Measurements from ENCODE around the gene ADGRG1.

- TF ChIP-seq, protein P1, sequence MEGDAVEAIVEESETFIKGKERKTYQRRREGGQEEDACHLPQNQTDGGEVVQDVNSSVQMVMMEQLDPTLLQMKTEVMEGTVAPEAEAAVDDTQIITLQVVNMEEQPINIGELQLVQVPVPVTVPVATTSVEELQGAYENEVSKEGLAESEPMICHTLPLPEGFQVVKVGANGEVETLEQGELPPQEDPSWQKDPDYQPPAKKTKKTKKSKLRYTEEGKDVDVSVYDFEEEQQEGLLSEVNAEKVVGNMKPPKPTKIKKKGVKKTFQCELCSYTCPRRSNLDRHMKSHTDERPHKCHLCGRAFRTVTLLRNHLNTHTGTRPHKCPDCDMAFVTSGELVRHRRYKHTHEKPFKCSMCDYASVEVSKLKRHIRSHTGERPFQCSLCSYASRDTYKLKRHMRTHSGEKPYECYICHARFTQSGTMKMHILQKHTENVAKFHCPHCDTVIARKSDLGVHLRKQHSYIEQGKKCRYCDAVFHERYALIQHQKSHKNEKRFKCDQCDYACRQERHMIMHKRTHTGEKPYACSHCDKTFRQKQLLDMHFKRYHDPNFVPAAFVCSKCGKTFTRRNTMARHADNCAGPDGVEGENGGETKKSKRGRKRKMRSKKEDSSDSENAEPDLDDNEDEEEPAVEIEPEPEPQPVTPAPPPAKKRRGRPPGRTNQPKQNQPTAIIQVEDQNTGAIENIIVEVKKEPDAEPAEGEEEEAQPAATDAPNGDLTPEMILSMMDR (IDR thresholded peaks at IDR 0.05; ENCODE audit: insufficient read depth, low read depth, low read length), result no peak
- TF ChIP-seq EZH2 (IDR thresholded peaks at IDR 0.05; ENCODE audit: insufficient read depth, low read length), result no peak
These were observed 16.1 kb downstream of the ADGRG1 start for GRCh38 chr16:57644383-57645014.
